Adrenal gland (tissue), 5 donors: ENCODE data around the gene LY6G6F.

Source experiments
- POLR2A ChIP-seq, 2 donors: fragments of 450-650 bp; IDR thresholded peaks; one replicate each; pipeline ENCODE4 v1.6.1; 2017; ENCODE audit warnings: antibody characterized with exemption in 2 of 2, mild to moderate bottlenecking in 2 of 2, moderate library complexity in 1 of 2
- TF ChIP-seq, protein P1 (sequence below), 6 experiments: fragments of 450-650 bp in 4 of 6; fragments of 200-600 bp in 2 of 6; sonication (generic) in 1 of 6; IDR thresholded peaks; 1 replicate in 5 of 6; 2 replicates in 1 of 6; pipeline versions ENCODE4 v1.5.1 to v1.8.0; 2016 to 2021; ENCODE audit warnings: antibody characterized with exemption in 6 of 6, mild to moderate bottlenecking in 2 of 6, moderate library complexity in 1 of 6
- donor health status: DM: no; HTN: no; CAD: no.

- TF ChIP-seq, protein P1, sequence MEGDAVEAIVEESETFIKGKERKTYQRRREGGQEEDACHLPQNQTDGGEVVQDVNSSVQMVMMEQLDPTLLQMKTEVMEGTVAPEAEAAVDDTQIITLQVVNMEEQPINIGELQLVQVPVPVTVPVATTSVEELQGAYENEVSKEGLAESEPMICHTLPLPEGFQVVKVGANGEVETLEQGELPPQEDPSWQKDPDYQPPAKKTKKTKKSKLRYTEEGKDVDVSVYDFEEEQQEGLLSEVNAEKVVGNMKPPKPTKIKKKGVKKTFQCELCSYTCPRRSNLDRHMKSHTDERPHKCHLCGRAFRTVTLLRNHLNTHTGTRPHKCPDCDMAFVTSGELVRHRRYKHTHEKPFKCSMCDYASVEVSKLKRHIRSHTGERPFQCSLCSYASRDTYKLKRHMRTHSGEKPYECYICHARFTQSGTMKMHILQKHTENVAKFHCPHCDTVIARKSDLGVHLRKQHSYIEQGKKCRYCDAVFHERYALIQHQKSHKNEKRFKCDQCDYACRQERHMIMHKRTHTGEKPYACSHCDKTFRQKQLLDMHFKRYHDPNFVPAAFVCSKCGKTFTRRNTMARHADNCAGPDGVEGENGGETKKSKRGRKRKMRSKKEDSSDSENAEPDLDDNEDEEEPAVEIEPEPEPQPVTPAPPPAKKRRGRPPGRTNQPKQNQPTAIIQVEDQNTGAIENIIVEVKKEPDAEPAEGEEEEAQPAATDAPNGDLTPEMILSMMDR (IDR thresholded peaks at IDR 0.05) = no peak
- TF ChIP-seq POLR2A (IDR thresholded peaks at IDR 0.05) = no peak
Measured at GRCh38 chr6:31732029-31732428, 25.4 kb downstream of the LY6G6F start.
